Keratinocyte (primary cell): ENCODE measurements around the gene SIGLEC7.

Experiments used
- CTCF ChIP-seq, 3 experiments: IDR thresholded peaks in 1 of 3; conservative IDR thresholded peaks in 1 of 3; optimal IDR thresholded peaks in 1 of 3; 2 replicates in 2 of 3; 3 replicates in 1 of 3; pipeline versions ENCODE3 to v1.5.1; 2011; ENCODE audit warnings: low read length in 3 of 3, mild to moderate bottlenecking in 3 of 3, moderate library complexity in 2 of 3, control low read depth in 1 of 3, inconsistent platforms in 1 of 3; ENCODE audit not compliant: insufficient read depth in 2 of 3; ENCODE audit errors: extremely low read depth in 1 of 3
- EZH2 ChIP-seq: IDR thresholded peaks from one replicate; pipeline ENCODE4 v1.6.1; 2012; ENCODE audit warnings: inconsistent platforms, mild to moderate bottlenecking, low read length, moderate library complexity

DNA sequence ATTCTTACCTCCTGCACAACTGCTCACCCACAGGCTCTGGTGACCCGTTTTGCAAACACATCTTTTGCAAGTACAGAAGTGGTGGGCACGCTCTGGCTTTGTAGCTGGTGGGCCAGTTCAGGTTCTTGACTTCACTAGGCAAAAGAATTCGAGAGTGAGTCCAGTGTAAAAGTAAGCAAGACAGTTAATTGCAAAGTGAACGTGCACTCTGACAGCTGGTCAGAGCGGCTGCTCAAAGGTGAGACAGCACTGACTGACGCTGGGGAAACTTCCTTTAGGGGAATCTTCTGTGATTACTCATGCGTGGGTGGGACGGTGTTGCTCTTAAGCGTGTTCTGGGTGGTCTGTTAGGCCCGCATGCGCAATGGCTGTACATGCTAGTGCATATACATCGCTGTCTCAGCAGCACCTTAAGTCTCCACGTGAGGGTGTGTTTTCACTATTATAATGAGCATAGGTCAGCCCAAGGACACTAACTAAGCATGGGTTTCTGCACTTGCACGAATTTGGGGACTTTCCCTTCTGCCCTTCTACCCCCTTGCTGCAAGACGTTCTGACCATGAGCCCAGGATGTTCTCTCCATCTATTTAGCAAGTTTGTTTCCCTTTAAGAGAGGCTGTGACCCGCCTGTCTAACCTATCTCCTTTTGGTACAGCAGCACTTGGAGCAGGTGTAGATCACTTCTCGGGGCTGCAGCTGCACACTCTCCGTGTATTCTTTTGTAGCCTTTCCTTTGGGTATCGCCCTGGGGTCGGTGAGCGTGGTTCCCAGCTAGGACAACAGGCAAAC, 52.6 kb downstream of the SIGLEC7 start:
- TF ChIP-seq CTCF (optimal IDR thresholded peaks at IDR 0.05 in 1 of 3, IDR thresholded peaks at IDR 0.05 in 1 of 3, conservative IDR thresholded peaks at IDR 0.05 in 1 of 3; ENCODE audit: extremely low read depth in 1 of 3, insufficient read depth in 2 of 3, low read length in 3 of 3) = no peak
- TF ChIP-seq EZH2 = no peak
